GM10266 (cell line): ENCODE results near the gene MARS2.
"Not testable (repeated sequence)": the region's sequence is repeated elsewhere in the genome, so short reads cannot be mapped to it uniquely, and the experiment has no call there.

Experiments used
- DNase-seq: peaks from one replicate; pipeline ENCODE4 v3.0.0; 2012; ENCODE audit errors: extremely low spot score
- TF ChIP-seq, protein P1 (sequence below): IDR thresholded peaks from 2 replicates; pipeline ENCODE4 v1.5.1; 2012; ENCODE audit warnings: mild to moderate bottlenecking, low read depth; ENCODE audit not compliant: control insufficient read depth, insufficient read depth; ENCODE audit errors: missing control alignments

MARS2 gene

GRCh38 chr2:197727011-197727410 is 21.8 kb downstream of the MARS2 start:
- TF ChIP-seq, protein P1, sequence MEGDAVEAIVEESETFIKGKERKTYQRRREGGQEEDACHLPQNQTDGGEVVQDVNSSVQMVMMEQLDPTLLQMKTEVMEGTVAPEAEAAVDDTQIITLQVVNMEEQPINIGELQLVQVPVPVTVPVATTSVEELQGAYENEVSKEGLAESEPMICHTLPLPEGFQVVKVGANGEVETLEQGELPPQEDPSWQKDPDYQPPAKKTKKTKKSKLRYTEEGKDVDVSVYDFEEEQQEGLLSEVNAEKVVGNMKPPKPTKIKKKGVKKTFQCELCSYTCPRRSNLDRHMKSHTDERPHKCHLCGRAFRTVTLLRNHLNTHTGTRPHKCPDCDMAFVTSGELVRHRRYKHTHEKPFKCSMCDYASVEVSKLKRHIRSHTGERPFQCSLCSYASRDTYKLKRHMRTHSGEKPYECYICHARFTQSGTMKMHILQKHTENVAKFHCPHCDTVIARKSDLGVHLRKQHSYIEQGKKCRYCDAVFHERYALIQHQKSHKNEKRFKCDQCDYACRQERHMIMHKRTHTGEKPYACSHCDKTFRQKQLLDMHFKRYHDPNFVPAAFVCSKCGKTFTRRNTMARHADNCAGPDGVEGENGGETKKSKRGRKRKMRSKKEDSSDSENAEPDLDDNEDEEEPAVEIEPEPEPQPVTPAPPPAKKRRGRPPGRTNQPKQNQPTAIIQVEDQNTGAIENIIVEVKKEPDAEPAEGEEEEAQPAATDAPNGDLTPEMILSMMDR: no peak
- no peak for DNase-seq

- not testable (repeated sequence) for DNase-seq
Measured at GRCh38 chr2:197728555-197729544, 23.7 kb downstream of the MARS2 start.

GRCh38 chr2:197740200-197740599 is 35.0 kb downstream of the MARS2 start:
- TF ChIP-seq, protein P1: no peak
- DNase-seq: no peak
